ENCODE results near the gene LRCOL1.

The LRCOL1 gene

DNA sequence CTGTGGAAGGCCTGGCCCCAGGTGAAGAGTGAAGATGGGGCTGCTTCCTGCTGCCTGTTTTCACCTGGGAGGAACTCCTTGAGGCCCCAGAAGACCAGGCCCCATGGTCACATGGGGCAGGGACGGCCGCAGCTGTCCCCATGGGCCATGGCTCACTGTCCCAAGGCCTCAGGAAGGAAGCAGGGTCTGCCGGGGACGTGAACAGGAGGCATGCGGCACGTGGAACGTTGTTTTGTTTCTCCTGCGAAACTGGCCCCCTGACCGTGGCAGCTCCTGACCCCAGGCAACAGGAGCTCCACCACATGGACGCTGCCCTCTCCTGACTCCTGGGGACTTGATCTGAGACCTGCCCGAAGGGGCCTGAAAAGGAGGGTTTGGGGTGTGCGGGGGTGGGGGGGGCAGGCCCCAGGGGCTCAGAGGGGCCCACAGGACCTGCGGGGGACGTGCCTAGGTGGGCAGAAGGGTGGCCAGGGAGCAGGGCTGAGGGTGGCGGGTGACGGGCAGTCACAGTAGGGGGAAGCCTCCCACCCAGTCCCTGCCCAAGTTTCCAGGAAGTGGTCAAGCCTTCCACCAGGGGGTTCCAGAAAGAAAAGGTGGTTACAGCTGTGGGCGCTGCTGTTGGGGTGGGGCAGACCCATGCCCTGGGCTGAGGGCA is 41.4 kb downstream of the LRCOL1 start:
- DNase-seq (ENCODE audit: low read depth in 2 of 2, low spot score in 1 of 2), result no peak

DNA sequence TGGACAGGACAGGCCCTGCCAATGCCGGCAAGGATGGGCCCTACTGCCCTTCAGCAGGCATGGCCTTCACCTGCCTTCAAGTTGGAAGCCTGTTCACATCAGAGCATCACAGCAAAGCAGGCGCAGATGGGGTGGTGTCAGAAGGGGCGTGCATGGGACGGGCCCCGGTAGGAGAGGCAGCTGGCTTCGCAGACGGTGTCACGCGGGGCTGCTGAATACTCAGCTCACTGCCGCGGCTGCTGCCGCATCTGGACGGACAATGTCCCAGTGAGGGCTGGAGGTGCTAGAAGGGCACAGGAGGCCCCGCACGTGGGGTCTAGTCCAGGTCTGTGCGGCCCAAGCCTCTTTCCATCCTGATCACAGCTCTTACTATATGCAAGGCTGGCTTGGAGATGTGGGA is 42.1 kb downstream of the LRCOL1 start:
- DNase-seq (ENCODE audit: low read depth in 2 of 2, low spot score in 1 of 2), result no peak

DNA sequence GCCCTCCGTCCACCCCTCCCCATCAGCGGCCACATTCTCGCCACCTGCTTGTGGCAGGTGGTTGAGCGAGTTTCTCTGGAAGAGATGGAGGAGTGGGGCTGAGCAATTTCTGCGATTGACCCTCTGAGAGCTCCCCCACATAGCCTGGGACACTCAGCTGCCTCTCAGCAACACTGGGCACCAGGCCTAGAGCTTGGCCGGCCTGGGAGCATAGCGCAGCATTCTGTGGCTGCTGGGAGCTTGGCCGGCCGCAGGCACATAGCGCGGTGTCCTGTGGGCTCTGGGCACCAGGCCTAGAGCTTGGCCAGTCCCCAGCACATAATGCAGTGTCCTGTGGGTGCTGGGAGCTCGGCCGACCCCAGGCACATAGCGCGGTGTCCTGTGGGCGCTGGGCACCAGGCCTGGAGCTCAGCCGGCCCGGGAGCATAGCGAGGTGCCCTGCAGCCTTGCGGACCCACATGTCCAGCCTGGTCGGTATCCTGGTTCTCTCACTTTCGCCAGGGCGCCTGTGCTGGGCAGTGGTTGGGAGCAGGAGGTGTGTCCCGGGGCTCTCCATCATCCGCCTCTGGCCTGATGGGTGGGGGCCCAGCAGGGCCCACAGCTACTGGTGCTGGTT is 43.8 kb downstream of the LRCOL1 start:
- DNase-seq (ENCODE audit: low read depth in 2 of 2, low spot score in 1 of 2), result no peak

DNA sequence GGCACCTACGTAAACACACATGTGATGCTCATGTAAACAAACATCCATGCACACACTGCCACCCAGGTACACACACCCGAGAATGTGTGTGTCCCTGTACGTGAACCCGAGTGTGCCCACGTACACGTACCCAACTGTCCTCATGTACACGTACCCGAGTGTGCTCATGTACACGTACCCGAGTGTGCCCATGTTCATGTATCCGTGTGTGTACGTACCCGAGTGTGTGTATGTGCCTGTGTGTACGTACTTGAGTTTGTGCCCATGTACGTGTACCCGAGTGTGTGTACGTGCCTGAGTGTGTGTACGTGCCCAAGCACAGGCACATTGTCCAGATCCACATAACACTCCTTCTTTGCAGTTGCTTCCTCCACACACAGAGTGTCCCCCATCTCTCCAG is 45.0 kb downstream of the LRCOL1 start:
- no peak for DNase-seq (ENCODE audit: low read depth in 2 of 2, low spot score in 1 of 2)

DNA sequence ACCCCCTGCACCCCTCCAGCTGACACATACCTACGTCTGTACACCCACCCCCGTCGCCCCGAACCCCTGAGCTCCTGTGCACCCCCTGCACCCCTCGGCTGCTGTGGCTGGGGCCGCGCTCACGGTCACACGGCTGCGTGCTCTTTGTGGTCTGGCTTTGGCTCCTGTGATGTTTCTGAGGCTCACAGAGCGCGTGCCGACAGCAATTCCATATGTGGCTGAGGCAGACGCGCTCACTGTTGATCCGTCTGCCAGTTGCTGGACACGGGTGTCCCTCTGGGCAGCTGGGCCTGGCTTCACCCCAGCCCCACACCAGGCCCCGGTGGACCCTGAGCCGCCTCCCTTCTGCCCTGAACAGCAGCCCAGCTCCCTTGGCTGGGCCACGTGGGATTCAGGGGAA is 46.5 kb downstream of the LRCOL1 start:
- DNase-seq (ENCODE audit: low read depth in 2 of 2, low spot score in 1 of 2), result no peak

DNA sequence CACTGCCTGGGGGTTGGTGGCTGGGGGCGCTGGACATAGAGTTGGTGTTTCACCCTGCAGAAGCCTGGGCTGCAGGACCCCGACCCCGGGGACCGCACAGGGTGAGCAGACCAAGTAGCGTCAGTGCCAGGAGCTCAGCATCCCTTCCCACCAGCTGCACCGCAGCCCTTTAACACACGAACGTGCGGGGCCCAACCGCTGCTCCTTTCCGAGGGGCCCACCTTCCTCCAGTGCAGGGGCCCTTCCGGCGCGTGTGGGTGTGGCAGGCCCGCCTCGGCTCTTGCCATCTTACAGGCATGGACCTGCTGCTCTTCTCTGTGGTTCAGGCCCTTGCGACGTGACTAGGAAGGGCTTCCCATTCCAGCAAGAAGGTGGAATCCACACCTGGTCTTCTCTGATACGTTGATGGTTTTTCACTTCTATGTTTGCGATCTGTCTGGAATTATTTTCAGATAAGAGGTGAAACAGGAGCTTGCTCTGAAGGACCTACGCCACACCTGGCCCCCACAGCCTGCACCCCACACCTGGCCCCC is 47.8 kb downstream of the LRCOL1 start:
- DNase-seq (ENCODE audit: low read depth in 2 of 2, low spot score in 1 of 2), result no peak

DNA sequence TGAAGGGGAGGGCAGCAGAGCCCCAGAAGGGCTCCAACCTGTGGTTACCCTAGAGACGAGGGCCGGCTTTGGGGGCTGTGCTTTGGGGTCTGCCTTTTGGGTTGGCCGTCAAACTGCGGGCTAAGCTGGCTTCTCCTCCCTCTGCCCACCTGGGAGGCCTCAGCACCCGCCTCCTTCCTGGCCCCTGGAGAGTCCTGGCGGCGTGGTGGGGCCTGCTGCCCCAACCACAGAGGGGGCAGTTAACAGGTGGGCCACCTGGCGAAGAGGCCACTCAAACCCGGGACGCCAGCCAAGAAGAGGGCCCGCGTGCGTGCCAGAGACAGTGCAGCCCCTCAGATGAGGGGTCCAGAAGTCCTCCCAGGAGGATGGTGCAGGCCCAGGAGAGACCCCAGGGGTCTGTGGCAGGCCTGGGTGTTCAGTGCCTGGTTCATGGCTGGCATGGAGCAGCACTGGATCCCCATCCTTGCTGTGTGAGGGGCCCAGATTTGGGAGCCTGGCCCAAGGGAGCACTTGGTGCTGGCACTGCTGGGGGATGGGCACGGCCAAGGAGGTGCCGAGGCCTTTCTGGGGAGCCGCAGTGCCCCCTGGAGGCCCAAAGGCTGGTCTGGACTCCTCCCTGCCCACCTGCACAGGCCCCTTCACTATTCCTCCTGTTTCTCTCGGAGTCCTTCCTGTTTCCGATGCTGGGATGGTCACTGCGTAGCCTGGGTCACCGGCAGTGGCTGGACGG is 48.8 kb downstream of the LRCOL1 start:
- DNase-seq (ENCODE audit: low read depth in 2 of 2, low spot score in 1 of 2), result no peak

DNA sequence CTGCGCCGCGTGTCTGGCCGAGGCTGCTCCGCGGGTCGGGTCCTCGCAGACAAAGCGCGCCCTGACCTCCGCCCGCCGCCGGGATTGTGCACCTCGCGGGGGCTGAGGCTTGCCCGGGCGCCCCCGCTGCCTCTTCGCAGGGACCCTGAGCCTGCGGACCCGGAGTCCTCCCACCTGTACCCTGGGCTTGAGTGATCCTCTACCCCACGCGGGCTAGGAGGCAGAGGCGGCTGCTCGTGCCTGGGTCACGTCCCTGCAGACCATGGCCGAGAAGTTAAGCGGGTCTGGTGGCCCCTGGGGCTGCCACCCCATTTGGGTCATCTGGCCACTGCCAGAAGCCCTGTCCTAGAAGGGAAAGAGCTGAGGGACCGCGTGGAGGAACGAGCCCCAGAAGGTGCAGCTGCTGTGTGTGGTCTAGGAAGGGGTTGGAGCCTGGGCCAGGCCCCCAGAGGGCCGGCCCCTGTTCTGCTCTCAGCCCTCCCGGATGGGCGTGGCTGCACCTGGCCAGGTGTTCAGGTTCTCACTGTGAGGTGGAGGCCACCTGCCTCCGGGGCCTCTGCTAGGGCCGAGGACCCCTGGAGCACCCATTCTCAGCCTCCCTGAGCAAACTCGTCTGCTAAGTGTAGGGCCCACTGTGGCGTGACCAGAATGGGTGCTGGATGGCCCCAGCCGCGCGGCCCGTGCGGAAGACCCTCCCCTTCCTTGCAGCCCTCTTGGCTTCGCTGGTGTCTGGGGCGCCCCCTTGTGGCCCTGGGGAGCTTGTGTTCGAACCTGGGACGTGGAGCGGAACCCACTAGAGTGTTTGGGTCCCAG is 49.6 kb downstream of the LRCOL1 start:
- peak; percentile 17 to 35 for DNase-seq (ENCODE audit: low read depth in 2 of 2, low spot score in 1 of 2)

DNA sequence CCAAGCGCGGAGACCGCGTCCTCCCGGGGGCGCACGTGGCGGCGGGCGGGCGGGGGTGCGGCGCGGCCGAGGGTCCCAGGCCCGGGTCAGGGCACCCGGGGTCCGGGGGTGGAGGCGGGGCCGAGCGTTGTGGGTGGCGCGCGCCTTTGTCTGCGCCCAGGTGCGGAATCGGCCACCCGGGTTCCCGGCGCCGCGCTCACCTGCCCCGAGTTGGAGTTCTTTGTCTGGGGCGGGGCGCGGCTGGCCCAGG is 50.1 kb downstream of the LRCOL1 start:
- DNase-seq (ENCODE audit: low read depth in 2 of 2, low spot score in 1 of 2), result no peak

DNA sequence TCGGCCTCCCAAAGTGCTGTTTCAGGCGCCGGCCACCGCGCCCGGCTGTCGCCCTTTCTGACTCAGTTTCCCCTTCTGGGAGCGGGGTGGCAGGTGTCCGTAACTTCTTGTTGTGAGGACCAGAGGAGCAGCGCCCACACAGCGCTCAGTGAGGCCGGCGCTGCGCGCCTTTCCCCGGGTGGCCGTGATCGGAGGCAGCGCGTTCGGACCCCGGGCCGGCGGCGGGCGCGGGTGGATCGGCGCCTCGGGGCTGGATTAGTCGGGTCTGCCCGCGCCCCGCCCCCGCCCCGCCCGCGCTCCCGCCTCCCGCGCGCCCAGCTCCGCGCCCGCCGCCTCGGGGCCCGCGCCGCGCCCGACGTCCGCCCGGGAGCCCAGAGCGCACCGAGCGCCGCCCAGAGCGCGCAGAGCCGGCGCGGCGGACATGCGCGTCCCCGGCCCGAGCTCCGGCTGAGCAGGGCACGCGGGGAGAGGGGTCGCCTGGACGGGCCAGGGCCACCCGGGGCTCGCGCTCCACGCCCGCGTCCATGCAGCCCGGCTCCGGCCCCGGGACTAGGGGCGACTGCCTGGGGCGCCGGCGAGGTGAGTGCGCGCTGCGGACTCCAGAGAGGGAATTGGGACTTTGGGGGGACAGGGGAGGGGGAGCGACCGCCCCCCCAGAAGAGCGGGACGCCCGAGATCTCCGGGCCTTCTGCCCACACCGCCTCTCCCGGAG is 50.6 kb downstream of the LRCOL1 start:
- DNase-seq (ENCODE audit: low read depth in 2 of 2, low spot score in 1 of 2), result no peak

DNA sequence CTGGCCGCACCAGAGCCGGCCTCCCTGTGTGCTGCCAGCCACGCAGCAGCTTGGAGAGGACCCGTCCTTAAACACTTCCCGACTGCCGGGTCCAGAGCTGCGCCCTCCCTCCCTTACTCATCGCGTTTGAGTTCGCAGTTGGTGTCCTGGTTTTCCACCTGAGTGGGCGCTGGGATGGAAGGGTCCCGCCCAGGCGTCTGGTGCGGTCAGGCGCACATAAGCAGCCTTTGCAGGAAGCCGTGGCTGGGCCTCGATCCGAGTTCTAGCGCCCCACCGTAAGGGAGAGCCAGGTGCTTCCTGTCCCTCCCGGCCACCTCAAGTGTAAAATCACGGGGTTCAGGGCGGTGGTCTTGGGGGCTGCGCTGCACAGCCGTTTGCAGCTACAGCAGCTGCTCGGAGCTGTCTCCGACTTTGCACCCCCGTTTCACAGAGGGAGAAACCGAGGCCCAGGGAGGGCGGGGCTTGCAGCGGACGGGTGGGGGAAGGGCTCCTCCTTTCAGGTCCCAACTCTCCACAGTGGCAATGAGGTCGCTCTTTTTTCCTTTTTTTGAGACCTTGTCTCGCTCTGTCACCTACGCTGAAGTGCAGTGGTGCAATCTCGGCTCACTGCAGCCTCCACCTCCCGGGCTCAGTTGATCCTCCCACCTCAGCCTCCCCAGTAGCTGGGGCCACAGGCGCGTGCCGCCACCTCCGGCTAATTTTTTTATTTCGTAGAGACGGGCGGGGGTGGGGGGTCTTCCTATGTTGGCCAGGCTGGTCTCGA is 51.3 kb downstream of the LRCOL1 start:
- no peak for DNase-seq (ENCODE audit: low read depth in 2 of 2, low spot score in 1 of 2)

DNA sequence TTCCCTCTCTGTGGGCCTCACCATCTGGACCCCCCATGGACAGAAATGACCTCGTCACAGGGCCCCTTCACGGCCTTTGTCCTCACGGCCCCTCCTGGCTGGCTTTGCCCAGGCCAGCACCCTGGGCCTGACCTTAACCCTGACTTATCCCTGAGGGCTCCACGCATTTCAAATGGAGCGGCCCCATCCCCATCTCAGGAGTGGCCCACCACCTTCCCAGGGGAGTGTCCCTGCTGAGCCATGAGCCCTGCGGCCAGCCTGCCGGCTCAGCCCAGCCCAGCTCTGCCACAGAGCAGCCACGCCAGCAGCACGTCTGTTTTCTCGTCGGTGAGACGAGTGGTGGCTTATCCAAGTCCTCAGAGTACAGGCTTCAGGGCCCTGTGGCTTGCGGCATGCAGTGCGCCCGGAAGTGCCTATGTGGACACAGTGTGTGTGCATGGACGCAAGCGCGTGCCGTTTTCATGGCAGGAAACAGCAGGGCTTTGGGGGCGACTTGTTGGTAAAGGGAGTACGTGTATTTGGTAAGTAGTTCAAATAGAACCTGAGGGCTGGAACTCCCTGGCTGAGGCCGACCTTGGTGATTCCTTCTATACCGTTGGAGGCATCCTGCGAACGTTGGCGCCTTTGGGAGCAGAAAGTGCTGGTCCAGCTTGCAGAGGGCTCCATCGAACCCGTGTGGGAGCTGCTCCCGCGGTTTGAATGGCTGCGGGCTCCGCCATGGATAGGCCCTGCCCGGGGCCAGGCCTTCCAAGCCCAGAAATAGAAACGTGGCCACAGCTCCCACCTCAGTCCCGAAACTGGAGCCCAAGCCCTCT is 52.1 kb downstream of the LRCOL1 start:
- no peak for DNase-seq (ENCODE audit: low read depth in 2 of 2, low spot score in 1 of 2)

DNA sequence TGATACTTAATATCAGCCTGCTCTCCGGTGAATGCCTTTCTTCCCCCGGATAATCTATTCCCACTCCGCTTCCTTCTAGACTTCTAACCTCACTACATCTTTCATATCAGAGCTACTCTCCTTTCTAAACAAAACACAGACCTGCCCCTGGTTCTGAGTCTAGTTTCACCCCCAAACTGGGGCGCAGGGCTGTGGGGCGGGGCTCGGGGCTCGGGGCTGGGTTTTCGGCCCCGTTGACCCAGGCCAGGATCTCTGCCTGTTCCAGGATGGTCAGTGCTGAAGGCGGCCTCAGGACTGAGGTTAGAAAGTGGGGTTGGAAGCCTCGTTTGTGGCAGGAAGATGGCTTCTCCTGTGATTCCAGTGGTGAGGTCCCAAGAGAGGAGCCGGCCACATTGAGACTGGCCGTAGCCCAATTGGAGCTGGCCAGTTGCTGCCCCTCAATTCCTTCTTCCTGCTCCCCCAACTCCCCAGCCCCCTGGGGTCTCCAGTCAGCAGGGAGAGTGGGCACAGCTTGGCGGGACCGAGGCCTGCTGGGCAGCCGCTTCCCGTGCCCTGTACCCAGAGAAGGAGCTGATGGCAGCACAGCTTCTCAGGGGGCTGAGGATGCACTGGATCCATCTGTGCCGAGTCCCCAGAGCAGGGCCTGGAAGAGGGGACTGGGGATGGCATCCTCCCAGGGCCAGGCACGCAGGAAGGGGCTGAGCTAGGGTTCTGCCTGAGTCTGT is 52.9 kb downstream of the LRCOL1 start:
- no peak for DNase-seq (ENCODE audit: low read depth in 2 of 2, low spot score in 1 of 2)

DNA sequence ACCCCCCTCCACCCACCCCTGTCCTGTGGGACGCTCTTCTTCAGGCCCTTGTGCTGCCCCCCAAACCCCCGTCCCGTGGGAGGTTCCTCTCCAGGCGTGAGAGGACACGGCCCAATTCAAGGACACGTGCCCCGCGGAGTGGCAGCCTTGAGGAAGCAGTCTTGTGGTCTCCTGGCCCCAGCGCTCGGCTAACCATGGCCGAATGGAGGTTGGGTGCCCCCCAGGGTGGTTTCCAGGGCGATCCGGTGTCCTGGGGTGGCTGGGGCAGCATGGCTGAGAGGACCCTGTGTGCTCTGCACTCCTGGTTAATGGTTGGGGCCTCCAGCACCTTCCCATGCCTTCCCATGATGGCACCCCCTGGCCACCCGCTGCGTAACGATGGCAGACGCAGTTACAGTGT is 53.6 kb downstream of the LRCOL1 start:
- DNase-seq (ENCODE audit: low read depth in 2 of 2, low spot score in 1 of 2), result no peak

DNA sequence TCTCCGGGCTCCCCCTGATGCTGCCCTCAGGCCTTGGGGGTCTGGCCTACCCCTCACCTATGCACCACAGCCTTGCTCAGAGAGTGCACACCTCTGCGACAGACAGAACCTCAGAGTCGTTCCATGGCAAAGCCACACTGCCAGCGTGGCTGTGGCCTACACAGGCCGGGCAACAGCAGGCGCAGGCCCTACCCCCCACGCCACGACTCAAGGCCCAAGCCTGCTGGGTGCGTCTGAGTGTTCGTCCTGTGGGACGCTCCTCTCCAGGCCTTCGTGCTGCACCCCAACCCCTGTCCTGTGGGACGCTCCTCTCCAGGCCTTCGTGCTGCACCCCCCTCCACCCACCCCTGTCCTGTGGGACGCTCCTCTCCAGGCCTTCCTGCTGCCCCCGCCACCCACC is 54.2 kb downstream of the LRCOL1 start:
- DNase-seq (ENCODE audit: low read depth in 2 of 2, low spot score in 1 of 2), result no peak

DNA sequence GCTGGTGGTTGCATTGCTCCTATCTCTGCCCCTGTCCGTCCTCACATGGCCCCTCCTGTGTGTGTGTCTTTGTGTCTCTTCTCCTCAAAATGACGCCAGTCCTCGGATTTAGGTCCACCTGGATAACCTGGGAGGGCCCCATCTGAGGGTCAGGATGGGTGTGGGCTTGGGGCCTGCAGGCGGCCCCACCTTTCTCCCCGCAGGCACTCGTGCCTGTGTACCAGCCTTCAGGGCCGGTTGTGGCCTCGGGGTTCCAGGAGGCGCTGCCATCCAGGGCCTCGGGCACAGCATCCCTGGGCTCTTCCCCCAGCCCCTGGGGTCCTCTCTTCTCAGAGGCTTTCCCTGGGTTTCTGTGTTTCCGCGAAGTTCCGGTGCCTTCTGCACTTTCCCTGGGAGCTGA is 54.7 kb downstream of the LRCOL1 start:
- no peak for DNase-seq (ENCODE audit: low read depth in 2 of 2, low spot score in 1 of 2)

DNA sequence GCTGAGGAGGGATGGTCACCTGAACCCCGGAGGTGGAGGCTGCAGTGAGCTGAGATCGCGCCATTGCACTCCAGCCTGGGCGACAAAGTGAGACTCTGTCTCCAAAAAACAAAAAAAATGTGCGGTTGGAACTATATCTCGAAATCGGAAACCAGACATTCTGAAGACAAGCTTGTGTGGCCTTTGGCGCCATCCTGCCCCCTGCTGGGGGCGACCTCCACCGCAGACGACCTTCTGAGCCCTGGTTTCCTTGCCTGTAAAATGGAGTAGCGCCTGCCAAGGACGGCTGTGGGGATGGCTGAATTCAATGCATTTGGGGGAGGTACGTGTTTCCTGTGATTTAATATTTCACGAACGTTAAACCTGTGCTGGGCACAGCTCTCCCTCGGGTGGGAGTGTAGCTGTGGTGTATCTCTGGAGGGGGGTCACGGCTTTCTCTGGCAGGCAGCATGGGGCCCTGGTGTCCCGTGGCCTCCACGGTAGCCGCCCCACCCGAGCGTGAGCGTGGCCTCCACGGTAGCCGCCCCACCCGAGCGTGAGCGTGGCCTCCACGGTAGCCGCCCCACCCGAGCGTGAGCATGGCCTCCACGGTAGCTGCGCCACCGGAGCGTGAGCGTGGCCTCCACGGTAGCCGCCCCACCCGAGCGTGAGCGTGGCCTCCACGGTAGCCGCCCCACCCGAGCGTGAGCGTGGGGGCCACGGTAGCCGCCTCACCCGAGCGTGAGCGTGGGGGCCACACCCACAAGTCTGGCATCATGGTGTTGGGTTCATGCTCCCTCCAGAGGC is 55.3 kb downstream of the LRCOL1 start:
- no peak for DNase-seq (ENCODE audit: low read depth in 2 of 2, low spot score in 1 of 2)
